Testis (tissue), 3 donors: ENCODE data around the gene RPL22. TPM values are rescaled to one million over a fixed set of nuclear protein-coding genes. Genes with fewer than 3 reads are reported as not detected.

Experiments used
- DNase-seq: peaks from one replicate; pipeline ENCODE4 v3.0.0-alpha.2; 2019
- H3K27ac ChIP-seq, 2 donors: fragments of 200-600 bp; sonication (generic); one replicate each; pipeline ENCODE4 v1.5.1; 2019
- H3K27me3 ChIP-seq: fragments of 200-600 bp; sonication (generic); one replicate; pipeline ENCODE4 v1.5.1; 2019
- H3K36me3 ChIP-seq: fragments of 200-600 bp; sonication (generic); one replicate; pipeline ENCODE4 v1.5.1; 2017; ENCODE audit warnings: low read depth; ENCODE audit errors: missing control alignments
- H3K4me1 ChIP-seq: fragments of 200-600 bp; sonication (generic); one replicate; pipeline ENCODE4 v1.5.1; 2019
- H3K4me3 ChIP-seq, 2 donors: fragments of 200-600 bp; sonication (generic); one replicate each; pipeline ENCODE4 v1.5.1; 2017 to 2019
- H3K9me3 ChIP-seq: fragments of 200-600 bp; sonication (generic); one replicate; pipeline ENCODE4 v1.5.1; 2017
- POLR2A ChIP-seq: fragments of 450-650 bp; IDR thresholded peaks from one replicate; pipeline ENCODE4 v1.6.1; 2017; ENCODE audit warnings: antibody characterized with exemption, mild to moderate bottlenecking, moderate library complexity
- WGBS, 2 donors: methylation state at CpG; one replicate each; pipeline ENCODE4 v1.1.5; 2018; 5-methylcytosine and 5-hydroxymethylcytosine counted together
- intact Hi-C: fragments of 100-400 bp; cut with DNase I; formaldehyde crosslinking; loops from one replicate; pipeline ENCODE4 v1.15.1; 2023; ENCODE audit warnings: low total_unique reads
- polyA plus RNA-seq: library from polyadenylated mRNA; stranded (reverse); fragments of 350-450 nt; fragmentation: Illumina TruSeq; extraction: RNeasy Lipid Tissue Mini Kit (QIAGEN cat#74804); gene quantifications from one replicate; pipeline ENCODE4 v1.2.3, GENCODE V29; 2014; ENCODE audit warnings: low read depth, low replicate concordance; ENCODE audit not compliant: insufficient read depth
- total RNA-seq, 2 donors: library from RNA; depleted of rRNA; stranded (reverse); fragments of >200 nt; gene quantifications; one replicate each; pipeline ENCODE4 v1.2.3, GENCODE V29; 2016
- TF ChIP-seq, protein P1 (sequence below), 3 experiments: fragments of 450-650 bp in 2 of 3; fragments of 200-600 bp in 1 of 3; sonication (generic) in 1 of 3; IDR thresholded peaks; one replicate each; pipeline ENCODE4 v1.5.1; 2016 to 2019; ENCODE audit warnings: antibody characterized with exemption in 3 of 3, mild to moderate bottlenecking in 2 of 3, moderate library complexity in 1 of 3

The RPL22 gene
- total and polyA plus RNA-seq, 3 donors from 2014 or later = 95.1 to 319 (median 99.9) TPM

DNA sequence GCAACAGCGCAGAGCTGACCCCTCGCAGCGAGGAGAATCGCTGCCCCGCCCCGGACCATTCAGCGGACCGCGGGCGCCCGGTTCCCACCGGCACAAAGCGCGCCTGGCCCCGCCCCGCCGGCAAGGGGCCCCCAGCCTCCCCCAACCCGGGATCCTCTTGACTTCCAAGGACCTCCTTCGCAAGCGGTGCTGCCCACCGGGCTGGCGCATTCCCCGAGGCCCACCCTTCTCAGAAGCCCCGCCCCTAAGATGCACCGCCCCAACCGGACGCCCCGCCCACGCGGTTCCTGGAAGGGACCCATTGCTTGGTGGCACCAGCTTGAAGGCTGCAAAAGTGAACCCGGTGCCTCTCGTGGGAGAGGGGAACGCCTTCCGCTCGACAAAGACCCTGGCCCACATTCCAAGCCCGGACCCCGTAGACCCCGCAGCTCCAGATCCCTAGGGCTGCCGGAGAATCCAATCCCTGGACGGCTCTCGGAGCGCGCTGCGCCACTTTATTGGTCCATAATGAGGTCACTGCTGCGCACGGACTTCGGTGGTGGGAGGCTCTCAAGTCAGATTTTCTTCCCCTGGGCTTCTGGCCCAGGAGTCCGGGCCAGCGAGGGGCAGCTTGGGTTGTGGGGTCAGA, 46.6 kb upstream of the RPL22 start:
- Histone ChIP-seq H3K27ac (no peak overlapping the region), H3K27me3 (no peaks in the 10 kb centered on the region), H3K36me3 (no peaks in the 10 kb centered on the region), H3K9me3 (no peaks in the 10 kb centered on the region), H3K4me1 (peaks cover 3% of the 10 kb centered on the region), H3K4me3 (peak overlapping the region in 1 of 2 donors; percentile 17)
- TF ChIP-seq, protein P1, sequence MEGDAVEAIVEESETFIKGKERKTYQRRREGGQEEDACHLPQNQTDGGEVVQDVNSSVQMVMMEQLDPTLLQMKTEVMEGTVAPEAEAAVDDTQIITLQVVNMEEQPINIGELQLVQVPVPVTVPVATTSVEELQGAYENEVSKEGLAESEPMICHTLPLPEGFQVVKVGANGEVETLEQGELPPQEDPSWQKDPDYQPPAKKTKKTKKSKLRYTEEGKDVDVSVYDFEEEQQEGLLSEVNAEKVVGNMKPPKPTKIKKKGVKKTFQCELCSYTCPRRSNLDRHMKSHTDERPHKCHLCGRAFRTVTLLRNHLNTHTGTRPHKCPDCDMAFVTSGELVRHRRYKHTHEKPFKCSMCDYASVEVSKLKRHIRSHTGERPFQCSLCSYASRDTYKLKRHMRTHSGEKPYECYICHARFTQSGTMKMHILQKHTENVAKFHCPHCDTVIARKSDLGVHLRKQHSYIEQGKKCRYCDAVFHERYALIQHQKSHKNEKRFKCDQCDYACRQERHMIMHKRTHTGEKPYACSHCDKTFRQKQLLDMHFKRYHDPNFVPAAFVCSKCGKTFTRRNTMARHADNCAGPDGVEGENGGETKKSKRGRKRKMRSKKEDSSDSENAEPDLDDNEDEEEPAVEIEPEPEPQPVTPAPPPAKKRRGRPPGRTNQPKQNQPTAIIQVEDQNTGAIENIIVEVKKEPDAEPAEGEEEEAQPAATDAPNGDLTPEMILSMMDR (IDR thresholded peaks at IDR 0.05) = no peak
- TF ChIP-seq POLR2A = no peak
- intact Hi-C loops = loop anchor here (5.0 to 10.0 kb wide), 3 partner anchors 96 to 191 kb away; no protein-coding TSS in a partner anchor
- no peak for DNase-seq
- 0 to 4% methylated on average over 10 to 42 of the region's 49 CpGs for WGBS, 2 donors

DNA sequence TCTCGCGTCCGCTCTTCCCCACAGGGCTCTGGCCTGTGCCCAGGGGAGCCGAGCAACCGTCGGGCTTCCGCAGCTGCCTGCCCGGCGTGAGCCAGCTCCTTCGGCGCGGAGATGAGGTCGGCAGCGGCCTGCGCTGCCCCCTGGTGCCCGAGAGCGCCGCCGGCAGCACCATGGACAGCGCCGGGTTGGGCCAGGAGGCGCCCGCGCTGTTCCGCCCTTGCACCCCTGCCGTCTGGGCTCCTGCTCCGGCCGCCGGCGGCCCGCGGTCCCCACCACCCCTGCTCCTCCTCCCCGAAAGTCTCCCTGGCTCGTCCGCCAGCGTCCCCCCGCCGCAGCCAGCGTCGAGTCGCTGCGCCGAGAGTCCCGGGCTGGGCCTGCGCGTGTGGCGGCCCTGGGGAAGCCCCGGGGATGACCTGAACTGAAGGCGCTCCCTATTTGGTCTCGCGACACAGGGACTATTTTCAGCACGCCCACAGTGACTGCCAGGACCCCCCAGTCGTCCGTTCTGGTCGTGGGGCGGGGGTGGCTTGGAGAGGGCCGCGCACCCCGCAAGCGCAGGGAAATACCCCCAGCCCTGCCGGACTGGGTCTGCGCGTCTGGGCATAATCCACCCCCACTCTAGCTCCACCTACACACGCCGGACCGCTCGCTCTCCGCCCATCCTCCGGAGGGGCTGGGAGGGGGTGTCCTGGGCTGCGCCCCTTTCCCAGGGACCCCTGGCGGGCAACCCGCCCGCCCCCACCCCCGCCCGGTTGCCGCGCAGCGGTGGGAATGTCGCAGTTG, 45.9 kb upstream of the RPL22 start:
- intact Hi-C loops = loop anchor here (5.0 to 10.0 kb wide), 3 partner anchors 97 to 190 kb away; no protein-coding TSS in a partner anchor
- DNase-seq = peak; percentile 79
- TF ChIP-seq POLR2A = no peak
- TF ChIP-seq, protein P1 (IDR thresholded peaks at IDR 0.05) = peak; percentile 76 to 89 (median 79)
- no peak overlapping the region for H3K27ac ChIP-seq
- H3K4me1 ChIP-seq = peaks cover 3% of the 10 kb centered on the region
- H3K27me3 ChIP-seq = no peaks in the 10 kb centered on the region
- peak overlapping the region in 1 of 2 donors; percentile 17 for H3K4me3 ChIP-seq
- no peaks in the 10 kb centered on the region for H3K9me3 ChIP-seq
- WGBS, 2 donors = 0 to 1% methylated on average over 6 to 59 of the region's 79 CpGs
- no peaks in the 10 kb centered on the region for H3K36me3 ChIP-seq

- H3K4me1 ChIP-seq = peaks cover 3% of the 10 kb centered on the region
- no peak for DNase-seq
- intact Hi-C loops = loop anchor here (5.0 to 10.0 kb wide), 3 partner anchors 98 to 190 kb away; no protein-coding TSS in a partner anchor
- H3K27me3 ChIP-seq = no peaks in the 10 kb centered on the region
- no peak overlapping the region for H3K27ac ChIP-seq
- TF ChIP-seq, protein P1 (IDR thresholded peaks at IDR 0.05) = no peak
- no peak for TF ChIP-seq POLR2A
- 5 to 6% methylated on average over 24 of the region's 24 CpGs for WGBS, 2 donors
- no peaks in the 10 kb centered on the region for H3K9me3 ChIP-seq
- H3K36me3 ChIP-seq = no peaks in the 10 kb centered on the region
- no peak overlapping the region for H3K4me3 ChIP-seq
Observed at GRCh38 chr1:6244401-6245049, 45.1 kb upstream of the RPL22 start.

DNA sequence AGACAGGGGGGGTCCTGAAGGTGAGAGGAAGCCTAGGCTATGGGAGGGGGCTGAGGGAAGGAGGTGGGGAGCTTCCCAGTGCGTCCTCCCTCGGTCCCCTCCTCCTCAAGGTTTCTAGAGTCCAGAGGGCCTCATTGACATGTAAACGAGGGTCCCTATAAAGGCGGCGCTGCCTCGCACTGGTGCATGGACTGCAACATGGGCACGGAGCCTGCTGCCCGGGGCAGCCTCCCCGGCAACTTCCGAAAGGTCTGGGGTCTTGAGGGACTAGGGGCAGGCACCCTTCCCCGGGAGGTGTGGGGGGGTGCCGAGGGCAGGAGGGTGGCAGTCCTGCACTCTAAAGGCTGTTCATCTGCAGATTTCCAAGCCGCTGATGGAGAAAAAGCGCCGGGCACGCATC, 44.6 kb upstream of the RPL22 start, which contains the start of gene HES3:
Gene HES3, plus strand, starts transcription at position 187 of the 400 bp plus-strand sequence. Its CDS starts 187 bp downstream, at position 374.
- no peak within 1 kb of the TSS for H3K27ac ChIP-seq
- no peaks in the 10 kb centered on the region for H3K36me3 ChIP-seq
- no peak for DNase-seq
- H3K9me3 ChIP-seq = no peaks in the 10 kb centered on the region
- TF ChIP-seq POLR2A = no peak
- TF ChIP-seq, protein P1 (IDR thresholded peaks at IDR 0.05) = no peak
- H3K4me3 ChIP-seq = peak within 1 kb of the TSS in 1 of 2 donors; percentile 17
- intact Hi-C loops = loop anchor here (10.0 kb wide), 2 partner anchors 161 to 189 kb away; no protein-coding TSS in a partner anchor
- 13 to 22% methylated on average over 8 to 16 of the region's 16 CpGs for WGBS, 2 donors
- H3K4me1 ChIP-seq = peaks cover 3% of the 10 kb centered on the region
- H3K27me3 ChIP-seq = no peaks in the 10 kb centered on the region
